NCI-H345 treated with DMSO at 0.1 percent for 48 hours (cell line): ENCODE results near the gene RBM33.

Experiments
- DNase-seq: peaks from one replicate; lab custom pipeline; 2025; ENCODE audit not compliant: unreplicated experiment; lab: John Stamatoyannopoulos, UW

The RBM33 gene

GRCh38 chr7:155625557-155625956 is 18.9 kb upstream of the RBM33 start:
- DNase-seq: no peak

- DNase-seq: no peak
Observed at GRCh38 chr7:155629171-155629570, 15.3 kb upstream of the RBM33 start.

GRCh38 chr7:155631155-155631554 is 13.3 kb upstream of the RBM33 start:
- no peak for DNase-seq

GRCh38 chr7:155635817-155636216 is 8.6 kb upstream of the RBM33 start:
- DNase-seq: no peak

GRCh38 chr7:155637155-155637554 is 7.3 kb upstream of the RBM33 start:
- no peak for DNase-seq

- no peak for DNase-seq
Observed at GRCh38 chr7:155638366-155638765, 6.1 kb upstream of the RBM33 start.

- no peak for DNase-seq
Observed at GRCh38 chr7:155639958-155640520, 4.4 kb upstream of the RBM33 start.

- no peak for DNase-seq
Observed at GRCh38 chr7:155640629-155641028, 3.8 kb upstream of the RBM33 start.

GRCh38 chr7:155643804-155644177 is 670 bp upstream of the RBM33 start:
- peak; percentile 19 for DNase-seq

- peak; percentile 8 for DNase-seq
Observed at GRCh38 chr7:155644971-155645509, 579 bp downstream of the RBM33 start.

- DNase-seq: no peak
Observed at GRCh38 chr7:155645662-155646061, 1.2 kb downstream of the RBM33 start.

- no peak for DNase-seq
Observed at GRCh38 chr7:155646669-155647068, 2.2 kb downstream of the RBM33 start.

- no peak for DNase-seq
Observed at GRCh38 chr7:155647302-155647701, 2.8 kb downstream of the RBM33 start.

- DNase-seq: no peak
Observed at GRCh38 chr7:155647734-155648133, 3.3 kb downstream of the RBM33 start.

- DNase-seq: no peak
Observed at GRCh38 chr7:155648752-155649339, 4.4 kb downstream of the RBM33 start.

GRCh38 chr7:155649588-155649987 is 5.1 kb downstream of the RBM33 start:
- no peak for DNase-seq

- no peak for DNase-seq
Observed at GRCh38 chr7:155652156-155653114, 8.0 kb downstream of the RBM33 start.

- no peak for DNase-seq
Observed at GRCh38 chr7:155653803-155654202, 9.3 kb downstream of the RBM33 start.

GRCh38 chr7:155656891-155657290 is 12.4 kb downstream of the RBM33 start:
- no peak for DNase-seq

GRCh38 chr7:155660059-155660757 is 15.7 kb downstream of the RBM33 start:
- no peak for DNase-seq

- no peak for DNase-seq
Observed at GRCh38 chr7:155660758-155661093, 16.3 kb downstream of the RBM33 start.
